IPS DF 6.9 (cell line): ENCODE measurements around the gene FGF3.

Experiments
- DNase-seq: peaks from one replicate; pipeline ENCODE4 v3.0.0-alpha.2; 2013; ENCODE audit warnings: low read depth, low spot score
- H3K27ac ChIP-seq: one replicate; pipeline ENCODE4 v1.5.1; 2013; ENCODE audit warnings: low read length, control low read depth
- H3K27me3 ChIP-seq: 2 replicates; pipeline ENCODE4 v1.6.1; 2013; ENCODE audit warnings: mild to moderate bottlenecking, low read length; ENCODE audit not compliant: control insufficient read depth, insufficient read depth
- H3K36me3 ChIP-seq: 2 replicates; pipeline ENCODE4 v1.6.1; 2013; ENCODE audit warnings: low read length; ENCODE audit not compliant: control insufficient read depth, insufficient read depth
- H3K4me1 ChIP-seq: 2 replicates; pipeline ENCODE4 v1.6.1; 2013; ENCODE audit warnings: low read length; ENCODE audit not compliant: control insufficient read depth, insufficient read depth
- H3K4me3 ChIP-seq: 2 replicates; pipeline ENCODE4 v1.5.1; 2013; ENCODE audit warnings: mild to moderate bottlenecking, low read length
- H3K9me3 ChIP-seq: 2 replicates; pipeline ENCODE4 v1.6.1; 2013; ENCODE audit warnings: low read length, inconsistent platforms; ENCODE audit not compliant: control insufficient read depth, insufficient read depth
- WGBS: extraction: QIAGEN DNeasy Blood & Tissue Kit; methylation state at CpG from one replicate; pipeline ENCODE4 v1.1.7; 2013; ENCODE audit warnings: mixed read lengths, missing lambda C conversion rate; ENCODE audit not compliant: insufficient read length, insufficient coverage; 5-methylcytosine and 5-hydroxymethylcytosine counted together

FGF3 gene

GRCh38 chr11:69815973-69816372 is 3.2 kb downstream of the FGF3 start:
- H3K4me3 ChIP-seq: no peak overlapping the region
- peaks cover 3% of the 10 kb centered on the region; the same call in 1 of the 2 replicates for H3K4me1 ChIP-seq
- H3K27me3 ChIP-seq: peaks cover 52% of the 10 kb centered on the region
- no peak overlapping the region for H3K27ac ChIP-seq
- no peaks in the 10 kb centered on the region for H3K9me3 ChIP-seq
- DNase-seq: no peak
- WGBS: no CpG with 5 or more reads among the region's 13 CpGs
- no peaks in the 10 kb centered on the region for H3K36me3 ChIP-seq

DNA sequence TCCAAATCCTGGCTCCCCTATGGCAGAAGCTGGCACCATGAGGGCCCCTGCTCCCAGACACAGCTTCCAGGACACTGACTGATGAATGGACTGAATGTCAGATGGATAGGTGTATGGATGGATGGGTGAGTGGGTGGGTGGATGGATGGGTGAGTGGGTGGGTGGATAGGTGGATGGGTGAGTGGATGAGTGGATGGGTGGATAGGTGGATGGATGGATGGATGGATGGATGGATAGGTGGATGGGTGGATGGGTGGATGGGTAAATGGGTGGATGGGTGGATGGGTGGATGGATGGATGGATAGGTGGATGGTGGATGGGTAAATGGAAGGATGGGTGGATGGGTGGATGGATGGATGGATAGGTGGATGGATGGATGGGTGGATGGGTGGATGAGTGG is 4.3 kb downstream of the FGF3 start:
- H3K4me3 ChIP-seq: no peak overlapping the region
- H3K36me3 ChIP-seq: no peaks in the 10 kb centered on the region; the same call in 1 of the 2 replicates
- H3K27ac ChIP-seq: no peak overlapping the region
- H3K9me3 ChIP-seq: no peaks in the 10 kb centered on the region
- peaks cover 43% of the 10 kb centered on the region for H3K27me3 ChIP-seq
- H3K4me1 ChIP-seq: peaks cover 3% of the 10 kb centered on the region; the same call in 1 of the 2 replicates
- DNase-seq: no peak

DNA sequence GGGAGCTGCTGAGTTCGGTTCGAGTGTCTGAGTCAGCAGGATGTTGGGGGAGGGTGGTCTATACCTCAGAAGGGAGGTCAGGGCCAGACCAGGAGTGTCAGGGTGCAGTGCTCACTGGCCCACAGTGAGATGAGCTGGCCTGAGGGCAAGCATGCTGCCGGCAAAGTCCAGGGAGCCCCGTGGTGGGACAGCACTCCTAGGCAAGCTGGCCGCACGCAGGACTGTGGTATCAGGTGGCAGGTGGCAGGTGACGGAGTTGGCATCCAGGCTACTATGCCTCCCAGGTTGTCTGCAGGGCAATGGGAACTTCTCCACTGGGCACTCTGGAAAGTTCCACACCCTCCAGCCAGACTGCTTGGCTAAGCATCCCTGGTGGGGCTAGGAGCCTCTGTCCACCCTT is 4.8 kb downstream of the FGF3 start:
- H3K36me3 ChIP-seq: no peaks in the 10 kb centered on the region; the same call in 1 of the 2 replicates
- no peak overlapping the region for H3K4me3 ChIP-seq
- H3K9me3 ChIP-seq: no peaks in the 10 kb centered on the region
- peaks cover 3% of the 10 kb centered on the region; the same call in 1 of the 2 replicates for H3K4me1 ChIP-seq
- H3K27me3 ChIP-seq: peaks cover 38% of the 10 kb centered on the region
- WGBS: no CpG with 5 or more reads among the region's 7 CpGs
- no peak overlapping the region for H3K27ac ChIP-seq
- no peak for DNase-seq

- no peak for DNase-seq
- 100% methylated on average over 2 of the region's 2 CpGs for WGBS
- H3K4me1 ChIP-seq: peaks cover 3% of the 10 kb centered on the region; the same call in 1 of the 2 replicates
- H3K9me3 ChIP-seq: no peaks in the 10 kb centered on the region
- no peak overlapping the region for H3K4me3 ChIP-seq
- H3K27me3 ChIP-seq: peaks cover 35% of the 10 kb centered on the region
- H3K36me3 ChIP-seq: no peaks in the 10 kb centered on the region; the same call in 1 of the 2 replicates
- no peak overlapping the region for H3K27ac ChIP-seq
These were observed 5.4 kb downstream of the FGF3 start for GRCh38 chr11:69813839-69814238.

GRCh38 chr11:69812946-69813345 is 6.3 kb downstream of the FGF3 start:
- peaks cover 26% of the 10 kb centered on the region for H3K27me3 ChIP-seq
- no peak overlapping the region for H3K27ac ChIP-seq
- DNase-seq: no peak
- no peaks in the 10 kb centered on the region; the same call in 1 of the 2 replicates for H3K36me3 ChIP-seq
- H3K4me1 ChIP-seq: peaks cover 3% of the 10 kb centered on the region; the same call in 1 of the 2 replicates
- no CpG with 5 or more reads among the region's 10 CpGs for WGBS
- H3K9me3 ChIP-seq: no peaks in the 10 kb centered on the region
- H3K4me3 ChIP-seq: no peak overlapping the region

DNA sequence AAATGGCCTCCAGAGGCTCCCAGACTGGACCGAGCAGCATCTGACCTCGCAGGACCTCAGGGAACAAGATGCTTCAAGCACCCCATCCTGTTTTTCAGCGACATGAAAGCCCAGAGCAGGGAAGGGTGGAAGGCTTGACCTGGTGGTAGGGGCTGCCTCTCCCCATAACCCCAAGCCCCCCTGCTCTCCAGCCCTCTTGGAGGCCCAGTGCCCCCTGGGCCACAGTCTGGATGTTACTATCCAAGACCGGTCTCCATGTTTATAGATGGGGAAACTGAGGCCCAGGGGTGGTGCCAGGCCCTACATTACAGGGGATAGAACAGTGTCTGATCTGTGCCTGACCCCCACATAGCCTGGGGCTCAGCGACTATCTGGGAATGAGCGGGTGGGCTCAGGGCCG is 7.0 kb downstream of the FGF3 start:
- no peak overlapping the region for H3K27ac ChIP-seq
- H3K27me3 ChIP-seq: peaks cover 19% of the 10 kb centered on the region
- H3K9me3 ChIP-seq: no peaks in the 10 kb centered on the region
- H3K36me3 ChIP-seq: no peaks in the 10 kb centered on the region; the same call in 1 of the 2 replicates
- H3K4me3 ChIP-seq: no peak overlapping the region
- no CpG with 5 or more reads among the region's 7 CpGs for WGBS
- DNase-seq: no peak
- H3K4me1 ChIP-seq: peaks cover 3% of the 10 kb centered on the region; the same call in 1 of the 2 replicates

GRCh38 chr11:69811431-69811830 is 7.8 kb downstream of the FGF3 start:
- no CpG with 5 or more reads among the region's 3 CpGs for WGBS
- Histone ChIP-seq H3K27me3 (peaks cover 11% of the 10 kb centered on the region; the same call in 1 of the 2 replicates), H3K4me3 (no peak overlapping the region), H3K27ac (no peak overlapping the region), H3K4me1 (no peaks in the 10 kb centered on the region), H3K9me3 (no peaks in the 10 kb centered on the region), H3K36me3 (no peaks in the 10 kb centered on the region; the same call in 1 of the 2 replicates)
- DNase-seq: no peak

DNA sequence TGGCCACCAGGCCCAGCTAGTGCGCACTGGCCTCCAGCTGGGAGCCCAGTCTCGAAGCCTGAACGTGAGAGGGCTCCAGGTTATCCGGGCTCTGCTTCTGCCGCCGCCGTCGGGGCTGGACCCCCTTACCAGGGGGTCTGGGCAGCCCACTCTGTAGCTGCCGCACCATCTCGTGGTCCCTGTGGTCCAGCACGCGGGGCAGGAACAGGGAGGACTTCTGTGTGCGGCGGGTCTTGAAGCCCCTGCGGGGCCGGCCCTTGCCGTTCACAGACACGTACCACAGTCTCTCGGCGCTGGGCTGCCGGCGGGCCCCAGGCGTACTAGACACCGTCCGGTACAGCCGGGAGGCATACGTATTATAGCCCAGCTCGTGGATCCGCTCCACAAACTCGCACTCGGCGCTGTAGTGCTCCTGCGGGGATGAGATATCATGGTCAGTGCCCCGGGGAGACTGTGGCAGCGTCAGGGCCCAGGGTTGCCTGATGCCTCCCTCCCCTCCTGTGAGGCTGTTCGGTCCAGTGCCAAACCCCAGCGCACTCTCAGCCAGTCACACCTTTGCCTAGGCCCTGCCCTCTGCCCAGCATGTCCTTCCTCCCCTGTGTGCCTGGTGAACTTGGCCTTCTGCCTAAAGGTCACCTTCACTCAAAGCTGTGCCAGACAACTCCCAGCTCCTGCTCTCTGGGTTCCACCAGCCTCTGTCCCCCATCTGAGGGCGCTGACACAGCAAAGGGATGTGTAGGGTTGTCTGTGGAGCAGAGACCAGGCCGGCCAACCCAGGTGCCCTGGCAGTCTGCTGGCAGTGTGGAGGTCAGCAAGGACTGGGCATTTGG is 8.7 kb downstream of the FGF3 start:
- H3K27me3 ChIP-seq: peaks cover 2% of the 10 kb centered on the region; the same call in 1 of the 2 replicates
- WGBS: no CpG with 5 or more reads among the region's 39 CpGs
- no peaks in the 10 kb centered on the region; the same call in 1 of the 2 replicates for H3K36me3 ChIP-seq
- H3K9me3 ChIP-seq: no peaks in the 10 kb centered on the region
- H3K4me3 ChIP-seq: no peak overlapping the region
- no peak for DNase-seq
- H3K4me1 ChIP-seq: no peaks in the 10 kb centered on the region
- no peak overlapping the region for H3K27ac ChIP-seq

- no CpG with 5 or more reads among the region's 7 CpGs for WGBS
- no peak for DNase-seq
- no peaks in the 10 kb centered on the region; the same call in 1 of the 2 replicates for H3K27me3 ChIP-seq
These were observed 10.5 kb downstream of the FGF3 start for GRCh38 chr11:69808667-69809086.

DNA sequence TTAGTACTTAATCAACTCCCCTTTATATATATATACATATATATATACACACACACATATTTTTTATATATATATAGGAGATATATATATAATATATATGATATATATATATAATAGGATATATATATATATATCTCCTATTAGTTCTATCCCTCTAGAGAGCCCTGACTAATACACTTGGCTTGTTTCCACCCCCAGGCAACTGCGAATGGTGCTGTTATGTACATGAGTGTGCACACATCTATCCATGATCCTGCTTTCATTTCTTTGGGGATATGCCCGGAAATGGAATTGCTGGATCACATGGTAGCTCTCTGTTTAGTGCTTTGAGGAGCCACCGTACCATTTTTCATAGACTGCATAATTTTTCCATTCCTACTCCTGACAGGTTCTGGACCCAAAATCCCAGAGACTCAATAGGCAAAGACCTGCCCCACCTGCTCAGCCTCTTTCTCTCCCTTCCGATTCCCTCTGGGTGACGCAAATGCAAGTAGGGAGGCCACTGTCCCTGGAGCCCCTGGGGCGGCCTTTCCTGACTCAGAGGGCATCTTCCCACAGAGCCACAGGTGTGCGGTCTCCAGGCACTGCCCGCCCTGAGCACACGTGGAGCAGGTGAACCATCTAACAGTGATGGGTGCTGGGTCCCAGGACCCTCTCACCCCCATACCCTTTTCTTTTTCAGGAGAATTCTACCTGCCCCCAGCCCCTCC is 12.0 kb downstream of the FGF3 start:
- no peaks in the 10 kb centered on the region for H3K4me1 ChIP-seq
- no peak for DNase-seq
- no peaks in the 10 kb centered on the region; the same call in 1 of the 2 replicates for H3K36me3 ChIP-seq
- no peaks in the 10 kb centered on the region for H3K9me3 ChIP-seq
- no peaks in the 10 kb centered on the region; the same call in 1 of the 2 replicates for H3K27me3 ChIP-seq
- no peak overlapping the region for H3K27ac ChIP-seq
- WGBS: no CpG with 5 or more reads among the region's 9 CpGs
- no peak overlapping the region for H3K4me3 ChIP-seq

More at GRCh38 chr11:69808667-69809086, 10.5 kb downstream of the FGF3 start:
- Histone ChIP-seq H3K9me3 (no peaks in the 10 kb centered on the region), H3K4me1 (no peaks in the 10 kb centered on the region), H3K36me3 (no peaks in the 10 kb centered on the region; the same call in 1 of the 2 replicates), H3K4me3 (no peak overlapping the region), H3K27ac (no peak overlapping the region)
